NCI-H774 (cell line): ENCODE data around the gene TAAR2.
A peak's percentile ranks its signal among the peaks of the same experiment; 100 is the strongest.
"Not testable (repeated sequence)": the region's sequence is repeated elsewhere in the genome, so short reads cannot be mapped to it uniquely, and the experiment has no call there.

ENCODE experiments used
- DNase-seq: peaks from one replicate; lab custom pipeline; 2025; lab: John Stamatoyannopoulos, UW

TAAR2 gene

GRCh38 chr6:132624175-132624574 is at the start of gene TAAR2:
TAAR2 (minus strand) TSS chr6:132624275; CDS start chr6:132624275, 0 bp downstream.
- no peak for DNase-seq

GRCh38 chr6:132673376-132674094 is 49.5 kb upstream of the TAAR2 start:
- no peak for DNase-seq

GRCh38 chr6:132671295-132671694 is 47.2 kb upstream of the TAAR2 start:
- no peak for DNase-seq

- peak; percentile 28 for DNase-seq
Observed at GRCh38 chr6:132669690-132670291, 45.7 kb upstream of the TAAR2 start.

- no peak for DNase-seq
Observed at GRCh38 chr6:132666118-132666517, 42.0 kb upstream of the TAAR2 start.

- DNase-seq = no peak
Observed at GRCh38 chr6:132664309-132665034, 40.4 kb upstream of the TAAR2 start.

GRCh38 chr6:132663661-132664060 is 39.6 kb upstream of the TAAR2 start:
- no peak for DNase-seq

- DNase-seq = no peak
Observed at GRCh38 chr6:132661906-132662305, 37.8 kb upstream of the TAAR2 start.

- peak; percentile 83 for DNase-seq
Observed at GRCh38 chr6:132659082-132659481, 35.0 kb upstream of the TAAR2 start, which contains the start of gene TAAR1. TAAR1 (minus strand) TSS chr6:132659182; CDS start chr6:132646003, 13,179 bp downstream.

- DNase-seq = no peak
Observed at GRCh38 chr6:132651062-132651461, 27.0 kb upstream of the TAAR2 start.

- no peak for DNase-seq
Observed at GRCh38 chr6:132650429-132650828, 26.4 kb upstream of the TAAR2 start.

GRCh38 chr6:132648828-132649227 is 24.8 kb upstream of the TAAR2 start:
- no peak for DNase-seq

GRCh38 chr6:132648356-132648755 is 24.3 kb upstream of the TAAR2 start:
- peak; percentile 53 for DNase-seq

- DNase-seq = peak; percentile 67
Observed at GRCh38 chr6:132643547-132643946, 19.5 kb upstream of the TAAR2 start.

- DNase-seq = not testable (repeated sequence)
Observed at GRCh38 chr6:132637135-132637534, 13.1 kb upstream of the TAAR2 start.

GRCh38 chr6:132635906-132636305 is 11.8 kb upstream of the TAAR2 start:
- DNase-seq = not testable (repeated sequence)

- not testable (repeated sequence) for DNase-seq
Observed at GRCh38 chr6:132635288-132635687, 11.2 kb upstream of the TAAR2 start.

GRCh38 chr6:132634796-132635195 is 10.7 kb upstream of the TAAR2 start:
- no peak for DNase-seq

GRCh38 chr6:132633362-132633761 is 9.3 kb upstream of the TAAR2 start:
- no peak for DNase-seq

- no peak for DNase-seq
Observed at GRCh38 chr6:132623106-132623845, 799 bp downstream of the TAAR2 start.

GRCh38 chr6:132616677-132617076 is 7.4 kb downstream of the TAAR2 start:
- DNase-seq = no peak

GRCh38 chr6:132614554-132614953 is 9.5 kb downstream of the TAAR2 start:
- no peak for DNase-seq
